Left ventricle myocardium superior (tissue), 1 donor: ENCODE results near the gene SUCLG1. TPM values are rescaled to one million over a fixed set of nuclear protein-coding genes. Genes with fewer than 3 reads are reported as not detected.

Source experiments
- ATAC-seq: fragments of 200-7000 bp; cut with Tn5 transposase; one replicate; pipeline ENCODE4 v1.9.1; 2020; ENCODE audit warnings: mild to moderate bottlenecking, moderate library complexity
- DNase-seq: peaks from one replicate; pipeline ENCODE4 v3.0.0-alpha.2; 2020
- intact Hi-C: fragments of 100-400 bp; cut with micrococcal nuclease; formaldehyde crosslinking; loops from one replicate; pipeline ENCODE4 v1.11.0; 2022
- total RNA-seq: library from RNA; stranded (reverse); fragmentation: NEBNext Ultra II Directional; extraction: Animal tissue kit (Norgen Biotek cat#: 25700); gene quantifications from one replicate; pipeline ENCODE4 v1.2.1, GENCODE V29; 2021
- donor health status: DM: no; HTN: yes; CAD: no; lungs with severe emphysema.

Gene SUCLG1
- total RNA-seq, 1 donor from 2014 or later, result 308 TPM

DNA sequence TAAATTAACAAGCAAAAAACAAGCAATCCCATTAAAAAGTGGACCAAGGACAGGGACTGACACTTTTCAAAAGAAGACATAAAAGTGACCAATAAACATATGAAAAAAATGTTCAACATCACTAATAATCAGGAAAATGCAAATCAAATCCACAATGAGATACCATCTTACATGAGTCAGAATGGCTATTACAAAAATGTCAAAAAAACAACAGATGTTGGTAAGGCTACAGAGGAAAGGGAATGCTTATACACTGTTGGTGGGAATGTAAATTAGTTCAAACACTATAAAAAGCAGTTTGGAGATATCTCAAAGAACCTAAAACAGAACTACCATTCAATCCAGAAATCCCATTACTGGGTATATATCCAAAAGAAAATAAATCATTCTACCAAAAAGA lies 78.2 kb downstream of the SUCLG1 start:
- intact Hi-C loops, result no loop called here
- no peak for ATAC-seq
- no peak for DNase-seq

DNA sequence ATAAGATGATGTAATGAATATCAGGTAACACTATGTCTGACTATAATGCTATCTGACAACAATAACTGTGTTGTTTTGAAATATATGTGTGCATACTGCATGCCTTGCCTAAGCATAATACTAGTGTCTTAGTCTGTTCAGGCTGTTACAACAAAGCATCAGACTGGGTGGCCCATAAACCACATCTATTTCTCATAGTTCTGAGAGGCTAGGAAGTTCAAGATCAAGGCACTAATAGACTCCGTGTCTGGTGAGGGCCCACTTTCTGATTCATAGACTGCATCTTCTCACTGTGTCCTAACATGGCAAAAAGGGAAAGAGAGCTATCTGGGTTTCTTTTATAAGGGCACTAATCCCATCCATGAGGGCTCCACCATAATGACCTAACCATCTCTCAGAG lies 80.1 kb downstream of the SUCLG1 start:
- DNase-seq, result no peak
- intact Hi-C loops, result no loop called here
- ATAC-seq, result no peak

DNA sequence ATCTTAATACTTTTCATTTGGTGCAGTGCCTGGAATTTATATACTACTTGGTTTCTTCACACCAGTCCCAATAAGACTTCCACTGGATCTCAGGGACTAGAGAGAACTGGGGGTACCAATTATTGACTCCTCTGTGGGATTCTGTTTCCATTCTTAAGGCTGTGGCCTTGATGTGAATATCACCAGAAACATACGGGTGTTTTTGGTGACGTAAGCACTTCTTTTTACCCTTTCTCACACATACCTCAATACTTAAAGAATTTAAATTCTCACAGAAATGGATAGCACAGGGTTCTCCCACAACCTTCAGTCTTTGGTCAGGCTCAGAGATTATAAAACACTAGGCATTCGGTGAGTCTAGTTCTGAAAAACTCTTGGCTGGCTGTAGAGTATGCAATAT lies 84.1 kb downstream of the SUCLG1 start:
- intact Hi-C loops, result no loop called here
- ATAC-seq, result no peak
- no peak for DNase-seq

DNA sequence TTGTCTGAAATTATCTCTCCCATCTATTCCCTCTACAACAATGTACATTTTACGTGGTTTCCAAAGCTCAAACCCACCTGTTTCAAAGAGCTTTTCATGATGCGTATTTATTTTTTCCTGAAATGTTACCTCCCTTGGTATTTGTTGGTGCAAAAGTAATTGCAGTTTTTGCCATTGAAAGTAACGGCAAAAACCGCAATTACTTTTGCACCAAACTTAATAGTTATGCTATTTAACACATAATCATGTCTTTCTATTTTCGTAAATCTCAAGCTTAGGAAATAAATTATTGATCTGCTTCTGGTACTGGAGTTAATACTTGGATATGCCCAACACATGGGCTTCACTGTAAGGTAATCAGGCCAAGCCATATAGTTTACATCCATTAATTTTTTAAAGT lies 85.2 kb downstream of the SUCLG1 start:
- no peak for ATAC-seq
- DNase-seq, result no peak
- intact Hi-C loops, result no loop called here

Other genes starting within 250 kb of the SUCLG1 start
- gene DNAH6, start 57.2 kb upstream of the SUCLG1 start, total RNA-seq, result 0.22 TPM